Tibial artery (tissue), 4 donors: ENCODE results near the gene KIF6.

Experiments
- DNase-seq, 2 donors: peaks; one replicate each; pipeline ENCODE4 v3.0.0-alpha.2; 2019
- H3K27ac ChIP-seq, 2 donors: fragments of 200-600 bp; sonication (generic) in 1 of 2; 1 replicate in 1 of 2; 2 replicates in 1 of 2; pipeline ENCODE4 v1.5.1; 2018 to 2019; ENCODE audit warnings: mild to moderate bottlenecking in 1 of 2
- H3K27me3 ChIP-seq, 2 donors: fragments of 200-600 bp; sonication (generic) in 1 of 2; one replicate each; pipeline versions ENCODE4 v1.5.1 to v1.6.0; 2016 to 2019
- H3K36me3 ChIP-seq, 3 donors: fragments of 200-600 bp; sonication (generic) in 2 of 3; one replicate each; pipeline ENCODE4 v1.5.1; 2016 to 2019; ENCODE audit warnings: mild to moderate bottlenecking in 2 of 3
- H3K4me1 ChIP-seq, 4 donors: fragments of 200-600 bp; sonication (generic) in 2 of 4; 1 replicate in 3 of 4; 2 replicates in 1 of 4; pipeline ENCODE4 v1.5.1; 2016 to 2019
- H3K4me3 ChIP-seq, 2 donors: fragments of 200-600 bp; sonication (generic) in 1 of 2; 1 replicate in 1 of 2; 2 replicates in 1 of 2; pipeline ENCODE4 v1.5.1; 2018 to 2019; ENCODE audit warnings: mild to moderate bottlenecking in 2 of 2
- H3K9me3 ChIP-seq, 3 donors: fragments of 200-600 bp; sonication (generic) in 1 of 3; one replicate each; pipeline ENCODE4 v1.5.1; 2016 to 2019
- intact Hi-C: fragments of 100-400 bp; cut with DNase I; formaldehyde crosslinking; loops from one replicate; pipeline ENCODE4 v1.15.0; 2023; ENCODE audit warnings: low total_unique reads
- TF ChIP-seq, protein P1 (sequence below), 2 experiments: fragments of 200-600 bp in 1 of 2; fragments of 450-650 bp in 1 of 2; IDR thresholded peaks; one replicate each; pipeline ENCODE4 v1.5.1; 2017 to 2019; ENCODE audit warnings: antibody characterized with exemption in 2 of 2, mild to moderate bottlenecking in 1 of 2, moderate library complexity in 1 of 2

The KIF6 gene

GRCh38 chr6:39707962-39708683, 17.1 kb downstream of the KIF6 start:
- no peaks in the 10 kb centered on the region for H3K9me3 ChIP-seq
- no peaks in the 10 kb centered on the region for H3K36me3 ChIP-seq
- H3K27ac ChIP-seq, result no peak overlapping the region
- intact Hi-C loops, result no loop called here
- DNase-seq, result no peak
- TF ChIP-seq, protein P1, sequence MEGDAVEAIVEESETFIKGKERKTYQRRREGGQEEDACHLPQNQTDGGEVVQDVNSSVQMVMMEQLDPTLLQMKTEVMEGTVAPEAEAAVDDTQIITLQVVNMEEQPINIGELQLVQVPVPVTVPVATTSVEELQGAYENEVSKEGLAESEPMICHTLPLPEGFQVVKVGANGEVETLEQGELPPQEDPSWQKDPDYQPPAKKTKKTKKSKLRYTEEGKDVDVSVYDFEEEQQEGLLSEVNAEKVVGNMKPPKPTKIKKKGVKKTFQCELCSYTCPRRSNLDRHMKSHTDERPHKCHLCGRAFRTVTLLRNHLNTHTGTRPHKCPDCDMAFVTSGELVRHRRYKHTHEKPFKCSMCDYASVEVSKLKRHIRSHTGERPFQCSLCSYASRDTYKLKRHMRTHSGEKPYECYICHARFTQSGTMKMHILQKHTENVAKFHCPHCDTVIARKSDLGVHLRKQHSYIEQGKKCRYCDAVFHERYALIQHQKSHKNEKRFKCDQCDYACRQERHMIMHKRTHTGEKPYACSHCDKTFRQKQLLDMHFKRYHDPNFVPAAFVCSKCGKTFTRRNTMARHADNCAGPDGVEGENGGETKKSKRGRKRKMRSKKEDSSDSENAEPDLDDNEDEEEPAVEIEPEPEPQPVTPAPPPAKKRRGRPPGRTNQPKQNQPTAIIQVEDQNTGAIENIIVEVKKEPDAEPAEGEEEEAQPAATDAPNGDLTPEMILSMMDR (IDR thresholded peaks at IDR 0.05), result no peak
- no peaks in the 10 kb centered on the region for H3K4me1 ChIP-seq
- no peaks in the 10 kb centered on the region for H3K27me3 ChIP-seq
- H3K4me3 ChIP-seq, result no peak overlapping the region

GRCh38 chr6:39706819-39707335, 18.3 kb downstream of the KIF6 start:
- Histone ChIP-seq H3K27ac (no peak overlapping the region), H3K4me3 (no peak overlapping the region), H3K9me3 (no peaks in the 10 kb centered on the region), H3K36me3 (no peaks in the 10 kb centered on the region), H3K4me1 (no peaks in the 10 kb centered on the region), H3K27me3 (no peaks in the 10 kb centered on the region)
- TF ChIP-seq, protein P1 (IDR thresholded peaks at IDR 0.05), result no peak
- no peak for DNase-seq
- intact Hi-C loops, result no loop called here

- Histone ChIP-seq H3K9me3 (no peaks in the 10 kb centered on the region), H3K27ac (no peak overlapping the region), H3K36me3 (no peaks in the 10 kb centered on the region), H3K27me3 (no peaks in the 10 kb centered on the region), H3K4me3 (no peak overlapping the region), H3K4me1 (no peaks in the 10 kb centered on the region)
- no peak for DNase-seq
- TF ChIP-seq, protein P1 (IDR thresholded peaks at IDR 0.05), result no peak
- intact Hi-C loops, result no loop called here
Observed at GRCh38 chr6:39702265-39702664, 22.9 kb downstream of the KIF6 start.

DNA sequence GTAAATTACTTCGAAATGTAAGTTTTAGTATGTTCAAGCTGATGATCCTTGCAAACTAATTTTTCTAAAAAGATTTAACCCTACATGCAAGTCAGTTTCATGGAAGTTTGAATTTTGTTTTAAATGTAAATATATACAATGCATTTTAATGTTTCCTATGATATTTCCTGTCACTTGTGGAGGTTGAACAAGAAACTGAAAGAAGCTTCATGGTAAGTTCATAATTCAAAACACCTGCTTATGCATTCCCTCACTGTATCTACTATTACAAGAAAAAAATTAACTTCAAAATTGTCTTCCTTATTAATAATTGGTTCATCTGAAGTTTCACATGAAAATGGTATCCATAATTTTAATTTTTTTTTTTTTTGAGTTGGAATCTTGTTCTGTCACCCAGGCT, 24.8 kb downstream of the KIF6 start:
- H3K4me1 ChIP-seq, result no peaks in the 10 kb centered on the region
- H3K27ac ChIP-seq, result no peak overlapping the region
- H3K36me3 ChIP-seq, result no peaks in the 10 kb centered on the region
- DNase-seq, result no peak
- no peak overlapping the region for H3K4me3 ChIP-seq
- intact Hi-C loops, result no loop called here
- H3K9me3 ChIP-seq, result no peaks in the 10 kb centered on the region
- TF ChIP-seq, protein P1 (IDR thresholded peaks at IDR 0.05), result no peak
- no peaks in the 10 kb centered on the region for H3K27me3 ChIP-seq

- Histone ChIP-seq H3K4me3 (no peak overlapping the region), H3K27me3 (no peaks in the 10 kb centered on the region), H3K36me3 (no peaks in the 10 kb centered on the region), H3K27ac (no peak overlapping the region), H3K9me3 (no peaks in the 10 kb centered on the region), H3K4me1 (no peaks in the 10 kb centered on the region)
- TF ChIP-seq, protein P1 (IDR thresholded peaks at IDR 0.05), result no peak
- intact Hi-C loops, result no loop called here
- no peak for DNase-seq
Observed at GRCh38 chr6:39698789-39699188, 26.4 kb downstream of the KIF6 start.
